ENCODE results near the gene SNX17.

- TF ChIP-seq CTCF (IDR thresholded peaks at IDR 0.05 in 4 of 5, conservative IDR thresholded peaks at IDR 0.05 in 1 of 5) (no peak), POLR2A (IDR thresholded peaks at IDR 0.05) (peak; percentile 63 to 68)
Measured at GRCh38 chr2:27380626-27381545, 10.5 kb downstream of the SNX17 start, which contains the start of gene ZNF513.

Measured in gastrocnemius medialis (tissue), 4 donors.